Measurements from ENCODE around the gene PCTP.

Gene PCTP

GRCh38 chr17:55708175-55708974 is 42.5 kb upstream of the PCTP start:
- H3K36me3 Mint-ChIP-seq (ENCODE audit: low read depth) = no peaks in the 10 kb centered on the region
- TF ChIP-seq CTCF (IDR thresholded peaks at IDR 0.05; ENCODE audit: unreplicated experiment in 3 of 3) = no peak
- no peak overlapping the region for H3K4me3 Mint-ChIP-seq
- H3K27ac Mint-ChIP-seq = no peak overlapping the region
- peaks cover 18% of the 10 kb centered on the region for H3K27me3 Mint-ChIP-seq (ENCODE audit: low read depth)
- peaks cover 18% of the 10 kb centered on the region for H3K4me1 Mint-ChIP-seq
- H3K9me3 Mint-ChIP-seq = peaks cover 2% of the 10 kb centered on the region

- Mint-ChIP-seq H3K27ac (no peak overlapping the region), H3K36me3 (ENCODE audit: low read depth) (no peaks in the 10 kb centered on the region), H3K27me3 (ENCODE audit: low read depth) (peaks cover 18% of the 10 kb centered on the region), H3K9me3 (no peaks in the 10 kb centered on the region), H3K4me3 (no peak overlapping the region), H3K4me1 (peaks cover 18% of the 10 kb centered on the region)
- no peak for TF ChIP-seq CTCF (IDR thresholded peaks at IDR 0.05; ENCODE audit: unreplicated experiment in 3 of 3)
Measured at GRCh38 chr17:55709440-55709839, 41.4 kb upstream of the PCTP start.

- no peak for TF ChIP-seq CTCF (IDR thresholded peaks at IDR 0.05; ENCODE audit: unreplicated experiment in 3 of 3)
- no peak overlapping the region for H3K4me3 Mint-ChIP-seq
- no peak overlapping the region for H3K27ac Mint-ChIP-seq
- H3K9me3 Mint-ChIP-seq = no peaks in the 10 kb centered on the region
- peaks cover 18% of the 10 kb centered on the region for H3K27me3 Mint-ChIP-seq (ENCODE audit: low read depth)
- no peaks in the 10 kb centered on the region for H3K36me3 Mint-ChIP-seq (ENCODE audit: low read depth)
- peaks cover 18% of the 10 kb centered on the region for H3K4me1 Mint-ChIP-seq
Measured at GRCh38 chr17:55709984-55710383, 40.9 kb upstream of the PCTP start.

GRCh38 chr17:55710410-55710809 is 40.4 kb upstream of the PCTP start:
- Mint-ChIP-seq H3K4me3 (no peak overlapping the region), H3K36me3 (ENCODE audit: low read depth) (no peaks in the 10 kb centered on the region), H3K27me3 (ENCODE audit: low read depth) (peaks cover 18% of the 10 kb centered on the region), H3K27ac (peak overlapping the region; percentile 4 to 23 (median 21)), H3K4me1 (peaks cover 18% of the 10 kb centered on the region), H3K9me3 (no peaks in the 10 kb centered on the region)
- no peak for TF ChIP-seq CTCF (IDR thresholded peaks at IDR 0.05; ENCODE audit: unreplicated experiment in 3 of 3)

- Mint-ChIP-seq H3K4me3 (no peak overlapping the region), H3K4me1 (peaks cover 18% of the 10 kb centered on the region), H3K9me3 (no peaks in the 10 kb centered on the region), H3K36me3 (ENCODE audit: low read depth) (no peaks in the 10 kb centered on the region), H3K27ac (peak overlapping the region; percentile 4 to 23 (median 21)), H3K27me3 (ENCODE audit: low read depth) (peaks cover 14% of the 10 kb centered on the region)
- TF ChIP-seq CTCF (IDR thresholded peaks at IDR 0.05; ENCODE audit: unreplicated experiment in 3 of 3) = no peak
Measured at GRCh38 chr17:55710829-55711496, 39.9 kb upstream of the PCTP start.

All from nephron (organoid).